ENCODE data around the gene BMP2K.
"Not testable (repeated sequence)": the region's sequence is repeated elsewhere in the genome, so short reads cannot be mapped to it uniquely, and the experiment has no call there.

The BMP2K gene

GRCh38 chr4:78865451-78865850, 89.3 kb downstream of the BMP2K start:
- H3K4me3 ChIP-seq (ENCODE audit: control insufficient read depth, low read depth, low read length) = no peak overlapping the region
- no peak for TF ChIP-seq CTCF (conservative IDR thresholded peaks at IDR 0.05; ENCODE audit: control insufficient read depth, insufficient read depth, low read depth, low read length)
- DNase-seq (ENCODE audit: low read depth) = no peak

- DNase-seq (ENCODE audit: low read depth); H3K4me3 ChIP-seq (ENCODE audit: control insufficient read depth, low read depth, low read length): not testable (repeated sequence)
These were observed 92.6 kb downstream of the BMP2K start for GRCh38 chr4:78868712-78869111.

GRCh38 chr4:78870056-78870455, 93.9 kb downstream of the BMP2K start:
- H3K4me3 ChIP-seq (ENCODE audit: control insufficient read depth, low read depth, low read length) = no peak overlapping the region
- DNase-seq (ENCODE audit: low read depth) = peak; percentile 21

GRCh38 chr4:78876568-78877320, 100.6 kb downstream of the BMP2K start:
- no peak for TF ChIP-seq CTCF (conservative IDR thresholded peaks at IDR 0.05; ENCODE audit: control insufficient read depth, insufficient read depth, low read depth, low read length)
- DNase-seq (ENCODE audit: low read depth) = peak; percentile 38
- no peak overlapping the region for H3K4me3 ChIP-seq (ENCODE audit: control insufficient read depth, low read depth, low read length)

More at GRCh38 chr4:78870056-78870455, 93.9 kb downstream of the BMP2K start:
- no peak for TF ChIP-seq CTCF (conservative IDR thresholded peaks at IDR 0.05; ENCODE audit: control insufficient read depth, insufficient read depth, low read depth, low read length)

GRCh38 chr4:78878031-78878430, 101.9 kb downstream of the BMP2K start:
- no peak for DNase-seq (ENCODE audit: low read depth)
- H3K4me3 ChIP-seq (ENCODE audit: control insufficient read depth, low read depth, low read length) = no peak overlapping the region
- no peak for TF ChIP-seq CTCF (conservative IDR thresholded peaks at IDR 0.05; ENCODE audit: control insufficient read depth, insufficient read depth, low read depth, low read length)

- no peak overlapping the region for H3K4me3 ChIP-seq (ENCODE audit: control insufficient read depth, low read depth, low read length)
- no peak for TF ChIP-seq CTCF (conservative IDR thresholded peaks at IDR 0.05; ENCODE audit: control insufficient read depth, insufficient read depth, low read depth, low read length)
- no peak for DNase-seq (ENCODE audit: low read depth)
These were observed 104.8 kb downstream of the BMP2K start for GRCh38 chr4:78880874-78881492.

GRCh38 chr4:78885598-78885997, 109.4 kb downstream of the BMP2K start:
- no peak overlapping the region for H3K4me3 ChIP-seq (ENCODE audit: control insufficient read depth, low read depth, low read length)
- TF ChIP-seq CTCF (conservative IDR thresholded peaks at IDR 0.05; ENCODE audit: control insufficient read depth, insufficient read depth, low read depth, low read length) = no peak
- no peak for DNase-seq (ENCODE audit: low read depth)

Measured in fibroblast of mammary gland (primary cell).